CD4-positive, alpha-beta T cell treated with Interleukin-17A for 4 hours (primary cell): ENCODE data around the gene OR10G8.
"Not testable (repeated sequence)": the region's sequence is repeated elsewhere in the genome, so short reads cannot be mapped to it uniquely, and the experiment has no call there.

Experiments used
- DNase-seq: peaks from one replicate; pipeline ENCODE4 v3.0.0-alpha.2; 2020; ENCODE audit warnings: mixed read lengths

OR10G8 gene, protein sequence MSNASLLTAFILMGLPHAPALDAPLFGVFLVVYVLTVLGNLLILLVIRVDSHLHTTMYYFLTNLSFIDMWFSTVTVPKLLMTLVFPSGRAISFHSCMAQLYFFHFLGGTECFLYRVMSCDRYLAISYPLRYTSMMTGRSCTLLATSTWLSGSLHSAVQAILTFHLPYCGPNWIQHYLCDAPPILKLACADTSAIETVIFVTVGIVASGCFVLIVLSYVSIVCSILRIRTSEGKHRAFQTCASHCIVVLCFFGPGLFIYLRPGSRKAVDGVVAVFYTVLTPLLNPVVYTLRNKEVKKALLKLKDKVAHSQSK

DNA sequence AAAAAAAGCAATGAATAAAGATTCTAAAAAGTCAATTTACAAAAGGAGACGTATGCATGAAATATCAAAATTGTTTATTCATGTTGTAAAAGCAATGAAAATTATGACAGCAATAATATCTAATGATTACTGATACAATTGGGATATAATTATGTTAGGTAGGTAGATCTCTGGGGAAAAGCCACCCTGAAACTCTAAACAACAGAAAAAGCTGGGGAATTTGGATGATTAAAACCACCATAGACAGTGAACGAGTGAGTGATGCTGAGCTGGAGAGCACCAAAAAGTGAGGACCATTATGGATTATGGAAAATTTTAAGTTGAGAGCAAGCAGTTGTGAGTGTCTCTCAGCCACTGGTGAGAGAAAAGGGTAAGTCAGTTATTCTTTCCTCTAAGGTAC, at the start of gene OR10G8:
Gene OR10G8 (plus strand): TSS at position 301 of the 400 bp plus-strand sequence. CDS start 2,825 bp downstream, outside the sequence.
- no peak for DNase-seq

DNA sequence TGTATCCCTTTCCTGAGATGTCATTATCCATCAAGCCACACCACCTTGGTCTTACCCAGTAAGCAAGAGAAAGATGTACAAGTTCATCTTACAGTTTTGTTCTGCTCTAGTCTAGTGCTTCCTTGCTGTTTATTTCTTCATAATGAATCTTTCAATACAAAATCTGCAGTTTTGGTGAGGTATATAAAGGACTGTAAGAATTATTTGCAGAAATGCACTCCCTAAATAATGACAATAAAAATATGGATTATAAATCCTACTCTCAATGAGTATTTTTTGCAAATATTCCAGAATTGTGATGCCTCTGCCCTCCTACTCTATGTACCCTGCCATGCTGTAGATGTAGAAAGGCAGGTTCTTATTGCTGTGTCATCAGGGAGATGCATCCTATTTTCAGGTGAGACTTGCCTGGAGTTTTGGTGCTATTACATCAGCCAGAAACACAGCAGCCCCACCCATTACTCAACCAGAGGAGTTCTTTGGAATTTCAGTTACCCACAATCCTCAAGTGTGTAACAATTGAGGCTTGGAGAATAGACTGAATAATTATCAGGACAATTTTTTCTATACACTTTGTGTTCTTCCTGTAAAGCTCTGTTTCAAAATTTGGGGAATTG, 48.8 kb upstream of the OR10G8 start, which contains the start of gene OR10S1:
Gene OR10S1 (minus strand): TSS at position 51 of the 617 bp plus-strand sequence. CDS start 117 bp downstream, outside the sequence.
- DNase-seq = no peak

DNA sequence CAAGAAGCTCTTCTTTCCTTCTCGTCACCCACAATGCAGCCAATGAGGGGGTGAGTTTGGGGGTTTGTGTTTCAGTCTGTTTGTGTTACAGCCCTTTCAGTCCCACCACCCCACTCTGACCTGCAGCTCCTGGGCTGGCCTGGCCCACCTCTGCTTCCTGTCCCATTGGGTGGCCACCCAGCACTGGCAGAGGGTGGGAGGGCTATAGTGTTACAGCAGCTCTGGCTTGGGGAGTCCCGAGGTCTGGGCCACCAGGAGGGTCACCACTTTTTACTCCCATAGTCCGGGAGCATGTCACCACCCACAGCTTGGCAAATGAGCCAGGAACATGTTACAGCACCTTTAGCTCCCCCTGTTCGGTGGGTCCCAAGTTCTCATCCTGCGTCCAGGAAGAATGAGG, 47.3 kb upstream of the OR10G8 start:
- no peak for DNase-seq

DNA sequence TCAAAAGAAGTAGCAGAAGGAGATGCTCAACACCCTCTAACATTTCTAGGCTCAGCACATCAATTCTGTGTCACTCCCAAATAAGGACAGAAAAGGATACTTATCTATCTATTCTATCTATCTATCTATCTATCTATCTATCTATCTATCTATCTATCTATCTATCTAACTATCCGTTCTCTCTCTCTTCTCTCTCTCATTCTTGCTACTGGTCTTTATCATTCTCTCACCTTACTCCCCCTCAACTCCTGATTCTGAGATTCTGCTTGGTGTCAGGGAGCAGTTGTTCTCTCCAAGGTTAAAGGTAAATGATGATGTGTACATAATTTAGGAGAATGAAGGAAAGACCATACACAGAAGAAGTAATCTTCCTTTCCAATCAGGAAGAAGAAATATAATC, 31.5 kb upstream of the OR10G8 start, which contains the start of gene OR10G6:
Gene OR10G6 (minus strand): TSS at position 43 of the 400 bp plus-strand sequence. CDS start 0 bp downstream, at position 43.
- no peak for DNase-seq

DNA sequence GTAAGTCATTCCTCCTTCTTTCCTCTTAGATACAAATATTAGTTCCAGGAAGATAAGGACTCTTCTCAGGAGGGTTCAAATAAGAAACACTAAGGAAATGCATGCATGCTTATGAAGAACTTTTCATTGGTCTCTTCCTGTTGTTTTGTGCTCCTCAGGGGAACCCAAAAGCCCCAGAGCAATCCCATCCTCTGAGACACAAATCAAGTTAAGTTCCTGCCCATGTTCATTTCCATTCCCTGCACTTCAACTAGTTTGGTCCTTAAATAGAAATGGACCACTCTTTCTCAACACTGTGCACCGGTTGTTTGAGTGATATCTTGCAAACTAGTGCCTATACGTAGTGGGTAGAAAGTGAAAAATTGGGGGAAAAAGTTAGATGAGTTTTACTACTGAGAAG, 13.9 kb upstream of the OR10G8 start, which contains the start of gene OR10G4:
Gene OR10G4 (plus strand): TSS at position 301 of the 400 bp plus-strand sequence. CDS start 2,578 bp downstream, outside the sequence.
- no peak for DNase-seq

DNA sequence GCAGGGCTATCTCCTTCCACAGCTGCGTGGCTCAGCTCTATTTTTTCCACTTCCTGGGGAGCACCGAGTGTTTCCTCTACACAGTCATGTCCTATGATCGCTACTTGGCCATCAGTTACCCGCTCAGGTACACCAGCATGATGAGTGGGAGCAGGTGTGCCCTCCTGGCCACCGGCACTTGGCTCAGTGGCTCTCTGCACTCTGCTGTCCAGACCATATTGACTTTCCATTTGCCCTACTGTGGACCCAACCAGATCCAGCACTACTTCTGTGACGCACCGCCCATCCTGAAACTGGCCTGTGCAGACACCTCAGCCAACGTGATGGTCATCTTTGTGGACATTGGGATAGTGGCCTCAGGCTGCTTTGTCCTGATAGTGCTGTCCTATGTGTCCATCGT, 10.8 kb upstream of the OR10G8 start:
- not testable (repeated sequence) for DNase-seq

DNA sequence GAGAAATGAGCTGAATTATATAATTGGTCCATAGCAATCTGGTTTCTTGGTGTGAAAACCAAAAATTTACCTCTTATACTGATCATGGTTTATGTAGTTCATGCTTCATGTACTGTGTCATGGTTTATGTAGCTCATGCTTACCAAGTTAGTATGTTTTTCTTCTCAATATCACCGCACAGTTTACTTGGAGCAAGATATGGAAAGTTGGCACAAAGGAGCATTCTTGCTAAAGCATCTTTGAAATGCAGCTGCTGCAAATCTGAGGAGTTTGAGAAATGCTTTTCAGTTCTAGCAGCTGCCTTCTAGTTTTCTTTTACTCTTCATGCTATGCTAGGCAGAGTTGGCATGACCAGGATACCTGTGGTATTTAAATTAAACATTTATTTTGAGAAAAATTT, 10.1 kb downstream of the OR10G8 start:
- DNase-seq = no peak

DNA sequence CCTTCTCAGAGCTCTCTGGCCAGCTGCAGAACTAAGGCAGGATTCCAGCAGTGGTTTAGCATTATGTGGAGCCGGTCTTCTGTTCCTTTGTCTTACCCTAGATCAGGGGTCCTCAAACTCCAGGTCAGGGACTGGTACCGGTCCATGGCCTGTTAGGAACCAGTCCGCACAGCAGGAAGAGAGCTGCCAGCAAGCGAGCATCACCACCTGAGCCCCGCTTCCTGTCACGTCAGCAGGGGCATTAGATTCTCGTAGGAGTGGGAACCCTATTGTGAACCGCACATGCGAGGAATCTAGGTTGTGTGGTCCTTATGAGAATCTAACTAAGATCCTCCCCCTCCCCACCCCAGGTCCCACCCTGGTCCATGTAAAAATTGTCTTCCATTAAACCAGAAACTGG, 13.0 kb downstream of the OR10G8 start:
- no peak for DNase-seq

DNA sequence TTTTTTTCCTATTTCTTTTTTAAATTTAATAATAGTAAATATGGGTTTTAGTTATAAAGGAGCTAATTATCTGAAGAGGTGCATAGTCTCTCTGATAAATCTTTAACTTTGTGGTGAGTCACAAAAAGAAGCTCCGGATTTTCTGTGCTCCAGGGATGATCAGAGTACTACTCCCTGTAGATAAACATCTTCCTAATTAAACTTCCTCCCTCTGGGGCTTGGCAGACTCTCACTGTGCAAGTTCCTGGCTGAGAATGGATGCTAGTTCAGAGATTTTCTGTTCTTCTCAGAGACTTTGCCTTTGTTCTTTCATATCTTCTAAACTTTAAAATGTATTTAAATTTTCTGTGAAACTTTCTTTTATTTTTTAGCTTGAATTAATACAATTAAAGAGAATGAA, 14.7 kb downstream of the OR10G8 start, which contains the start of gene OR10G7:
Gene OR10G7 (minus strand): TSS at position 72 of the 400 bp plus-strand sequence. CDS start 2,324 bp downstream, outside the sequence.
- DNase-seq = no peak

DNA sequence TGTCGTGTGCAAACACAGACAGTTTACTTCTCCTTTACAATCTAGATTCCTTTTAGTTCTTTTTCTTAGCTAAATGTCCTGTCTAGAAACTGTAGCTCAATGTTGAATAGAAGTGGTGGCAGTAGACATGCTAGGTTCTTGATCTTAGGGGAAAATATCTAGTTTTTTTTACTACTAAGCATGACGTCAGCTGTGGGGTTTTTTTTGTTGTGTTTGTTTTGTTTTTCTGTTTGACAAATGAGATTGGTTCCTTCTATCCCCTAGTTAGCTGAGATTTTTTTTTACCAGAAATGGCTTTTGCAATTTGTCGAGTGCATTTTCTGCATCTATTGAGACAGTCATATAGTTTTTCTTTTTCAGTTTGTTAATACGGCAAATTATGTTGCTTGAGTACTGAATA, 16.8 kb downstream of the OR10G8 start:
- no peak for DNase-seq

DNA sequence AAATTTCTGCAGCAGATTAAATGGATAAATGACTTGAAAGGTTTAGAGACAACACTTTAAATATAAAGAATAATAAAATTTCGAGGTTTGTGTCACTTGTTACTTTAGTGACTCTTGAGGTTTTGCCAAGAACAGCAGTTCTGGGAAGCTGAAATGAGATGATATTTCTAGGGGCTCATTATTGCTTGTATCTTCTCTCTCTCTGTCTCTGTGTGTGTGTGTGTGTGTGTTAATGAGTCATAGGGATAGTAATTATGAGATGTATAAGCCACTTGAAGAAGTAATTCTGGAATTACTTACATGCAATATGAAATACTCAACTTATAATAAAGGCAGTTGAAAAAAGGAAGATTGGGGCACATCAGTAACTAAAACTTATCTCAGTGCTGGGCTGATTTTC, 24.1 kb downstream of the OR10G8 start:
- no peak for DNase-seq

DNA sequence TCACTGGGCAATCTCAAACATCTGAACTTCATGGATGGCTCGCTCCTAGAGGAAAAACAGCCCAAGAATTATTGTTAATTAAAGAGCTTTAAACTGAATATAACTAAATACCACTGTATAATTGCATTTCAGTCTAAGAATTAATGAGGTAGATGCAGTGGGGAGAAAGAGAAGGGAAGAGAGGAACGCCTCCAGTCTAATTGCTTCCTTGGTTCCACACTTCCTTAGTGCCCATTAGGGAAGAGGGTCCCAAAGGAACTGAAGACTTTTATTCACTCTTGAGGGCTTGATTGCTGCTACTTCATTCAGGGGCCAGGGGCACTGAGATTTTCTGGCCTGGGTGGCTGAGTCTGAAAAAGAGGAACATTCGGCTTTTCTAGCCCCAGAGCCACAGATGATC, 26.4 kb downstream of the OR10G8 start:
- no peak for DNase-seq

DNA sequence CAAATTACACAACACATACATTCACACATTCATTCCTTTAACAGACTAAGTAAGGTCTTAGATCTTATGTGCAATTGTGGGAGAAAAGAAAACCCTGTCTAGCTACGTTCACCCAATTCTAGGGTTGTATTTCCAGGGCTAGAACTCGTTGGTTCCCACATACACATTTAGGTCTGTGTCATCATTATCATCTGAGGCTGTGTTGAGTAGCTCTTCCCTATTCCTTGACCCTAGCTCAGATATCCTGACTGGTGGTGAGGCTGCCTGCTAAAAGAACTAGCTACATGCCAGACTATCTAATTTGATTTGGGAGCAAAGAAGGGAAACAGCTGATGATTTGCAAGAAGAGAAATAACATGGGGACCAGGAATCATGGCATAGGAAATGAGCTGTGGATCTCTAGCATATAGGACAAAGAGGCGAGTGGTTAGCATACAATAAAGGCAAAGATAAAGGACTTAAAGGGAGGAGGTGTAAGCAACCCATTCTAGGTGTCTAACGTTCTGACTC, 42.1 kb downstream of the OR10G8 start:
- DNase-seq = no peak

DNA sequence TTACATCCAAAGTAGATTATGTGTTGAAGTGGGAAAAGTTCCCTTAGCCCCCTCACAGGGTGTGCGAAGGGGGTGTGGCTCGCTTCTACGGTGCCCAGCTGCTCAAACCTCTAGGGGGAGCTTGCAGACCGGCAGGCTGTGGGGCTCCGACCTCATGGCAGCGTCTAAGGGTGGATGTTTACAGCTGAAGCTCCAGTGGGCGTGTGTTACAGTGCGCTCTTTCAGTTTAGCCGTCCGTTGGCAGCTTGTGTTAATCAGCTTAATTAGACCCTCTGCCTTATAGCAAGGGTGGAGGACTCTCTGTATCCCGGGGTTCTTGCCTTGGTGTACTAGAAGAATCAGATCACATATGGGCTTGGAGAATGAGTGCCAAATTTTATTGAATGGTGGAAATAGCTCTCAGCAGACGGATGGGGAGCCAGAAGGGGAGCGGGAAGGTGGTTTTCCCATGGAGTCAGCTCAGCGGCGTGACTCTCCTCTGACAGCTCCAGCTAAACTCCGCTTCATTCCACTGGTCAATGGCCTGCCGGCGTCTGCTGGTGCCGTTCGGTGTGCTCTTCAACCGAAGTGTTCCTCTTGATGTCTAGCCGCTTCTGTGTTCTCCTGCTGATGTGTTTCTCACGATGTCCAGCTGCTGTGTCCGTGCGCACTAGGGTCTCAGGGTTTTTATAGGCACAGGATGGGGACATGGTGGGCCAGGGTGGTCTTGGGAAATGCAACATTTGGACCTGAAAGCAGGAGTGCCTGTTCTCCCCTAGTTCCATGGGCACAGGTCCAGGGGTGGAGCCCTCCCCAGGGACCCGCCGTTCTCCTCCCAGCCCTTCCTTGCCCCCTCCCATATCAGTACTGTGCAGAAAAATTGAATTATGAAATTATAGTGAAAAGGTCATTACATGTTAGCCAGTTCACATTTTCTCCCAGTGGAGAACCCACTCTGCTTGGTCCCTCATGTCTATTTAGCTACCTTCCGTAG, 43.1 kb downstream of the OR10G8 start:
- peak; percentile 31 for DNase-seq

DNA sequence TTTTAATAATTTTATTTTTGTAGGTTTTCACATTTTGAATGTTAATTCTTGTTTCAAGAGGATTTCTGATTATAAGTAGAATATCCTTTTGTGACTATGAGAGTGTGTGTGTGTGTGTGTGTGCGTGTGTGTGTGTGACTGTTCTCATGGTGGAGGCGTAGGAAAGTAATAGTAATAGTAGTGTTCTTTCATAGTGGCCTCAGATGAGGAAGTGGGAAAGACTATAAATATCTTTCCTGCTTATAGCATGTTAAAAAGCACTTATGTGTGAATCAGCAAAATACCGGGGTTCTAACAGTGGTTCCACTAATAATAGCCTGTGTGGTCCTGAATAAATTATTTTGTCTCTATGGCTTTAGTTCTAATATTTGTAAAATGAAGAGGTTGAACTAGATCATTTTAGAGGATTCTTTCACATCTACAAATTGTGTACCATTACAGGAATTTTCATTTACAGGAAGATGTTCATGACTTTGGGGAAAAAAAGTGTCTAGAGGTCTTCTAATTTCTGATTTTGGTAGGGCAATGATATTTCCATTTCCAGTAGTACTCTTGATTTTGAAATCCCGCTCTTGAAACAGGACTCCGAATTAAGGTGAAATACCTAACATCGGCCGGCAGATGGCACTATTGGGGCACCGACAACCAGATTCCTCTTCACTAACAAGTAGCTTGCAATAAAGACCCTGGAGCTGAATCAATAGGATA, 44.5 kb downstream of the OR10G8 start:
- peak; percentile 74 for DNase-seq

DNA sequence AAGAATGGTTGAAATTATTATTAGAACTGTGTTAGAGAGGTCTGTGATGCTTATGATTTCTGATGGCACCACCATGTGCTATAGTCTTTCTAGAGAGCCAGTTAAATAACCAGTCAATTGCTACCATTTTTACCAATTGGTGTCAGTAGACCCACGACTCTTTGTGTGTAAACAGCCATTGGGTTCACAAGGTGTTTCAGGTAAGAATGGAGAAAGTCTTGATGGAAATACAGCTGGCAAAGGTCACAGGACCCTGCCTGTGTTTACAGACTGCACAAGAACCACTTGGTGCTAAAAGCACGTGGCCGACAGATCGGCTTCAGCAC, 45.0 kb downstream of the OR10G8 start:
- DNase-seq = no peak

DNA sequence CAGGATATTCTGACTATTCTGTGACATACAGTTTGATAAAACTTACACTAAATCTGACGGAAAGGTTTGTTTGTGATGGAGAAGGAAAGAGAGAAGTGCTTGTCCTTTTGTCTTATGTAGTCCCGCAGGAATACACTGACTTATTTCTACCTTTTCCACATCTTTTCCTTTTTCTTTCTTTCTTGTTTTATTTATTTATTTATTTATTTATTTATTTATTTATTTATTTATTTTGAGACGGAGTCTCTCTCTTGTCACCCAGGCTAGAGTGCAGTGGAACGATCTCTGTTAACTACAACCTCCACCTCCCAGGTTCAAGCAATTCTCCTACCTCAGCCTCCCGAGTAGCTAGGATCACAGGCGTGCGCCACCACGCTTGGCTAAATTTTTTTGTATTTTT, 45.5 kb downstream of the OR10G8 start:
- no peak for DNase-seq

DNA sequence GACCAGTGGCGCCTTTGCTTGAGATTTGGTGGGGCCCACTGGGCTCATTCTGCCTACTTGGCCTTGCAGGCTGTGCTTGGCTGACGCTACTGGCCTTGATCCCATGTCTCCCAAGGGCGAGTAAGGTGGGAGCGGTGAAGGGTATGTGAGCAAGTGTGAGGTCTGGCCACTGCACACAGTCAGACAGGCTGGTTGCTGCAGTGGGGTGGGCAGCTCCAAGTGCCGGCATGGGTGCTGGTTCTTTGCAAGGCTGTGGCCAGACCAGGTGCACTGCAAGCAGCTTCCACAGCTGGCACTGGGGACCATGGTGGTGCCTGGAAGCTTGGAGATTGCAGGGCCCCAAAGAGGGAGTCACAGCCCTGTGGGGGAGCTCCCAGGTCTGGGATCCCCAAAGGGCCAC, 48.0 kb downstream of the OR10G8 start:
- no peak for DNase-seq

DNA sequence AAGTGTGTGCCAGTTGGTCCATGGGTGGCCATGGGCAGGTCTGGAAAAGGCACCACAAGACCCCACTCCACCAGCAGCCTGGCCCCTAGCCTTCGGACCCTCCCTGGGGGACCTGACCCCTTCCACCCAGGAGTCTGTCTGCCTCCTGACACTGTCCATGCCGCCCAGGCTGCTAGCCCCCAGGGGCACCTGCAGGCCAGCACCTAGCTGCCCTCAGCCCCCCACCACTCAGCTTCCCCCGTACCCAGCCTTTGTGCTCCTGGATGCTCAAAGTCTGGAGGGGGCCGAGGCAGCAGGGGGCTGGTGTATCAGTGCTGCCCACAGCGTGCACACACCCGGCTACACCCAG, 48.9 kb downstream of the OR10G8 start:
- DNase-seq = no peak

DNA sequence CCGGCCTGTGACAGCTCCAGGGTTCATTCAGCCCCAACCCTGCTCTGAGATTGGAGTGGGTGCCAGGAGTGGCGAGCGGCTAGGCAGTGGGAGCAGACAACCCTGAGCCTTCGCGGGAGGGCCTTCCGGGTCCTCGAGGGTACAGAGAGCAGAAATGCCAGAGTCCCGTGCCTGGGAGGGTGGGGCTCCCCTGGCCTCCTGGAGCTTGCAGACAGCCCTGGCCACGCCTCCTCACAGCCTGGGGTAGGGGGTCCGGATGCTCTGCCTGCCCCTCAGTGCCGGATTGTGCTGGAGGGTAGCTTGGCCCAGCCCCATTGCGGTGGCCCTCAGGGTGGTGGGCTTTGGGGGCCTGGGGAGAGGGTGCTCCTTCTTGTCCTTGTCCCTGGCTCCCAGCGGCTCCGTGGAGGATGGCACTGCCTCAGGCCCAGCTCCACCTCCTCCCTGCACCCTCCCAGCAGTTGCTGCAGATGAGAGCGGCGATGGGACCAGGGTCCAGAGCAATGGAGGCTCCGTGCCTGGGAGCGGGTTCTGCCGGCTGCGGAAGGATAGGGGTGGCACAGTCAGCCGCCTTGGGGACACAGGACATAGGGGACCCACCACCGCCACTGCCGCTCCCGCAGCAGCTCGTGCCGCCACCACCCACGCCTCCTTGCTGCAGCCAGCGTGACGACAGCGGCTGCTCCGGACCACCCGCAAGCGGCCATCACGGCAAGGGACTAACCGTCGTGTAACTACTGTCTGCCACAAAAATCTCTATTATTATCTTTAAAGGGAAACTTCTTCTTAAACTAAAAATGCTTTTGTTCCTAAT, 49.4 kb downstream of the OR10G8 start:
- no peak for DNase-seq

DNA sequence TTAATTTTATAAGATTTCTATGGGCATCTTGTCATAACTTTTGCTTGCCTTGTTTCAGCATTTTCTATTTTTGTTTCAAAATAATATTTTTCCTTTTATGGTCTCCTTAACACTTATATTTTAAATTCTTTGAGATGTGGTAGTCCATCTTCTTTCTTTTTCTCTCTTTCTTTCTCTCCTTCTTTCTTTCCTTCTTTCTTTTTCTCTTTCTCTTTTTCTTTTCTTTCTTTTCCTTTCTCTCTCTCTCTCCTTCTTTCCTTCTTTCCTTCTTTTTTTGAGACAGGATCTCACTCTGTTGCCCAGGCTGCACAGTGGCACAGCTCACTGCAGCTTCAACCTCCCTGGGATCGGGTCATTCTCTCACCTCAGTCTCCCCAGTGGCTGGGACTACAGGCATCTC, 50.7 kb downstream of the OR10G8 start:
- no peak for DNase-seq
